HG03521 (cell line): ENCODE results near the gene FXYD1.

Source experiments
- ATAC-seq: cut with Tn5 transposase; IDR thresholded peaks from one replicate; pipeline ENCODE4 v1.9.1; 2021; ENCODE audit warnings: mild to moderate bottlenecking, moderate library complexity; ENCODE audit not compliant: unreplicated experiment

FXYD1 gene

DNA sequence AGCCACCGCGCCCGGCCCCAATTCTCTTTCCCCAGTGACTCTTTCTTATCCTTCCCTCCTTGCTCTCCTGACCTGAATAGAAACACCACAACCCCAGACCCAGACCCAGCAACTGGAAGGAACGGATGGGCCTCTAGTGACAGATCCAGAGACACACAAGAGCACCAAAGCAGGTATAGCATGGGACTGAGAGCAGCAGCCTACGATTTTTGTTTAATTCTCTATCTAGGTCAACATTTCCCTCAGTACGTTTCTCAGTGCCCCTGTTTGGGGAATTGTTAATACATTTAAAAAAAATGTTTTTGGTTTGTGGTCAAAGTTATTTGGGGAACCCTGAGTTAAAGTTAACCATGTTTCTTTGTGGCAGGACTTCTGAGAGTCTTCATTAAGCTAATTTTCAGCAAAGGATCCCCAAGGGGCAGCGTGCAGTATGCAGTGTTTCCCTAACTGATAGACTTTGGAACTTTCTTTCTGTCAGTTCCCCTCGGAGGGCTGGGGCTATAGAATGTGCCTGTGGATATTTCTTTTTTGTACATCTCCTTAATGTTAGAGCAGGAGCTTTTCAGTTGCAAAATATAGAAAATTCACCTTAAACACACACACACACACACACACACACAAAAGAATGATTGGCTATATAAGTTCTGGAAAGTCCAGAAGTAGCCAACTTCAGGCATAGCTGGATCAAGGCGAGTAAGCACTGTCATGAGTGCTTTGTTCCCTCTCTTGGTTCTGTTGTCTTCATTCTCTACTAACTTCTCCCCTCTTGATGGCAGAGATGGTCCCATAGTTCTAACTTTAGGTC is 22.2 kb downstream of the FXYD1 start:
- no peak for ATAC-seq

DNA sequence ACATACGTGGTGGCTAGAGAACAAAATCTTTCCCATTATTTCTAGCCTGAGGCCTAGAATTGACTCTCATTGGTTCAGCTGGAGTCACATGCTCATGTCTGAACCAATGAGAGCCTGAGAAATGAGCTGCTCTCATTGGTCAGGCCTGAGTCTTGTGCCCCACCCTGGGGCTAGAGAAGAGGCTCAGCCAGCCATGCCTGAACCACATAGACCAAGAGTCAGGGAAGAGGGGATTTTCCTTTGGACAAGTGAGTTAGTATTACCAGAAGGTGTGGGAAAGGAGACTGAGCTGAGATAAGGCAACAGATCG is 22.8 kb downstream of the FXYD1 start:
- no peak for ATAC-seq

DNA sequence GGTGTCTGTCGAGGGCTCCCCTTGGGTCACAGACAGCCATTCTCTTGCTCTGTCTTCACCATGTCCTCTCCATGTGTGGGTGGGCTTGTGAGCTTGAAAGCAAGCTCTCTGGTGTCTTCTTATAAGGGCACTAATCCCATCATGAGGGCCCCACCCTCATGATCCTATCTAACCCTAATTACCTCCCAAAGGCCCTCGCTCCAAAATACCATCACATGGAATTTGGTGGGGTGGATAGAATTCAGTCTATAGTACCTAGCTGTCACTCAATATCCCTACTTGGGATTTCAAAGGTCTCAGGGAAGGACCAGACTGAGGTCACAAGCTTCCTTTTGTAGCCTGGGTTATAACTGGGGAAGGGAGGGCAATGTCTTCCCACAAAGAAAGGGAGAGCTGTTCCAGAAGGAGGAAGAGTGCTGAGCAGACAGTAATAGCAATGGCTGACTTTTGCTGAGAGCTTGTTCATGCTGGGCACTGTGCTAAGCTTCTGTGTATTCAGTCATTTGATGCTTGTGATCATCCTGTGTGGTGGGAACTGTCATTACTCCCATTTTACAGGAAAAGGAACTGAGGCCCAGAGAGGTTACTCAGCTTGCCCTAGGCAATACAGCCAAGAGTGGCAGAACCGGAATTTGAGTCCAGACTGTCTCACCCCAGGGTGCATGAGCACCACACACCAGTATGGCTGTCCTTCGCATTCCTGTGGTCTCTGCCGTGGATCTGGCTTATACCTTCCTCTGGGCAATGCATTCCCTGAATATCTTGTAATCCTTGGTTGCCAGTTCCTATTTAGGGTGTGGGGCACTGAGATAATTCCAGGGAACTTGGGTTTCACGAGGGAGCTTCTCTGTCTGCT is 24.1 kb downstream of the FXYD1 start:
- ATAC-seq, result no peak

DNA sequence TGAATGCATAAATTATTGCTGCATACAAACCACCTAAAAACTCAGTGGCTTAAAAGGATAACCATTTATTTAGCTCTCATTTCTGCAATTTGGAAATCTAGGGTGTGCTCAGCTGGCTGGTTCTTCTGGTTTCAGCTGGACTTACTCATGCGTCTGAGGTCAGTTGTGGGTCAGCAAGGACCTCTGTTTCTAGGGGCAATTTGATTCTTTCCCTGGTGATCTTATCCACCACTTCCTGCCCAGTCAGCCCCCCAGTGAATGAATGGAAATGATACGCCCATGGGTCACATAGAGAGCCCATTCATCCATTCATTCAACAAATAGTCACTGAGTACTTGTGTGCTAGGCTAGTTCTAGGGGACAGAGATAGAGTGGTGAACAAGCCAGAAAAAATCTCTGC is 25.8 kb downstream of the FXYD1 start:
- ATAC-seq, result no peak

DNA sequence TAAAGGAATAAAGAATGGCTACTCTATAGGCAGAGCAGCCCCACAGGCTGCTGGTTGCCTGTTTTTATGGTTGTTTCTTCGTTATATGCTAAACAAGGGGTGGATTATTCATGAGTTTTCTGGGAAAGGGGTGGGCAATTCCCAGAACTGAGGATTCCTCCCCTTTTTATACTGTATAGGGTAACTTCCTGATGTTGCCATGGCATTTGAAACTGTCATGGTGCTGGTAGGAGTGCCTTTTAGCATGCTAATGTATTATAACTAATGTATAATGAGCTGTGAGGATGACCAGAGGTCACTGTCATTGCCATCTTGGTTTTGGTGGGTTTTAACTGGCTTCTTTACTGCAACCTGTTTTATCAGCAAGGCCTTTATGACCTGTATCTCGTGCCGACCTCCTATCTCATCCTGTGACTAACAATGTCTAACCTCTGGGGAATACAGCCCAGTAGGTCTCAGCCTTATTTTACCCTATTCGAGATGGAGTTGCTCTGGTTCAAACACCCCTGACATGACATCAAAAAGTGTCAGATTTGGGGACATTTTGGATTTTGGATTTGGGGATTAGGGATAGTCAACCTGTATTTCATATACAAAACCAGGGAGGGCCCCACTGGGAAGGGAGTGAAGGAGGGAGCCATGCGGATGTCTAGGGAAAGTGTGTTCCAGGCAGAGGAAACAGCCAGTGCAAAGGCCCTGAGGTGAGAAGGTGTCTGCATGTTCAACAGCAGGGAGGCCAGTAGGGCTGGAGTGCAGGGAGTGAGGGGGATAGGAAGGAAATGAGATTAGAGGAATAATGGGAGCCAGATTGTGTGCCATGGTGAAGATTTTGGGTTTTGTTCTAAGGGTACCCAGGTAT is 26.8 kb downstream of the FXYD1 start:
- ATAC-seq, result no peak

DNA sequence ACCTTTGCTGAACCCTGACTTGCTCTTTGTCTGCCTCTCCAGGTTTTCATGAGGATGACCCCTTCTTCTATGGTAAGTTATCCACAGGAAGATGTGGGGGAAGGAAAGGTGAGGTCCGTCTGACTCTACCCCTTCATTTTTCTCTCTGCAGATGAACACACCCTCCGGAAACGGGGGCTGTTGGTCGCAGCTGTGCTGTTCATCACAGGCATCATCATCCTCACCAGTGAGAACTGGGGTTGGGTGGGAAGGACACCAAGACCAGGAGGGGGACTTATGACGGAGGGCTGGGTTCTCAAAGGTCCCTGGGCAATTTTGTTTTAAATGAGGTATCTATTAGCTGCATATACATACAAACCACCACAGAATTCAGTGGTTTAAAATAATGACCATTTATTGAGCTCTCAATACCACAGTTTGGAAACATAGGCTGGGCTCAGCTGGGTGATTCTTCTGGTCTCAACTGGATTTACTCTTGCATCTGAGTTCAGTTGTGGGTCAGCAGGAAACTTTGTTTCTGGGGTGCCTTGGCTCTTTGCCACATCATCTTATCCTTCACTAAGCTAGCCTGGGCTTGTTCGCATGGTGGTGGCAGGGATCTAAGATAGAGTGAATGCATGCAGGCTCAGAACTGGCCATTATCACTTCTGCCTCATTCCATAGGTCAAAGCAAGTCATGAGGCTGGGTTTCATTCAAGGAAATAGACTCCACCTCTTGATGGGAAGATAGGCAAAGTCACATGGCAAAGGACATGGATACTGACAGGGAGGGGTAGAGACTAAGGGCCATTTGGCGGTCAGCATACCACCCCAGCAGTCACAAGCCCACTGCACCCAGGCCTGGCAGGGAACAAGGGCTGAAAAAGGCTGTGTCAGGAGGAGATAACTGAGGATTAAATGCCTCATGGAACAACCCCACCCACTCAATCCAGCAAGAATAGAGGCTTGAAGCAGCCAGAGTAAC is 27.8 kb downstream of the FXYD1 start:
- ATAC-seq, result no peak

DNA sequence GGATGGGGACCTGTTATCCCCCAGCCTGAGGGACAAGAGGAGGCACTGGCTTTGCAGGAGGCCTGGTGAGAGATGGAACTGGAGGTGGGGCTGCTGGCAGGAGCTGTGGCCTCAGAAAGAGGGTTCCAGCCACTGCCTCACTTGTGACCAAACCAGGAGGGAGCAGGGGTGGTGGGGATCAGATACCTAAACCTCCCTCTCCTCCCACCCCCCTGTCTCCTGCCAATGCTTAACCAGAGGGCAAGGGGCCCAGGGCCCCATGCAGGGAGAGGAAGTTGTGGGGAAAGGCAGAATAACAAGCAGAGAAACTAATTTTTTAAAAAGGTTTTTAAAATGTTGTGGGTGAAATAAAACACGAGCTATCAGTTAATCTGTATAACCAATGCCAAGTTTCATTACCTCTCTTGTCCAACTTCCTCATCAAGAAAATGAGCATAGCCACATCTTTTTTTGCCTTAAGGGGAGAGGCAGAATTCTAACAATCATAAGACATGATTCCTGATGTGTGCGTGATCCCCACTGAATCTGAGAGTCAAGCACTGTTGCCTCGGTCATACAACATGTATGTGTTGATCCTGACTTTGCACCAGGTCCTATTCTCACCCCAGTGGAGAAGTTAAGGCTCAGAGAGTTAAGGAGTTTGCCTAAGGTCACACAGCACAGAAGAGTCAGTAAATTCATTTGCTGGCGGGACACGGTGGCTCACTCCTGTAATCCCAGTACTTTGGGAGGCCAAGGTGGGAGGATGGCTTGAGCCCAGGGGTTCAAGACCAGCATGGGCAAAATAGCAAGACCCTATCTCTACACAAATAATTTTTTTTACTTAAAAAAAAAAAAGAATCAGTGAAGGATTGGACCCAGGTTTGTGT is 28.9 kb downstream of the FXYD1 start:
- no peak for ATAC-seq

DNA sequence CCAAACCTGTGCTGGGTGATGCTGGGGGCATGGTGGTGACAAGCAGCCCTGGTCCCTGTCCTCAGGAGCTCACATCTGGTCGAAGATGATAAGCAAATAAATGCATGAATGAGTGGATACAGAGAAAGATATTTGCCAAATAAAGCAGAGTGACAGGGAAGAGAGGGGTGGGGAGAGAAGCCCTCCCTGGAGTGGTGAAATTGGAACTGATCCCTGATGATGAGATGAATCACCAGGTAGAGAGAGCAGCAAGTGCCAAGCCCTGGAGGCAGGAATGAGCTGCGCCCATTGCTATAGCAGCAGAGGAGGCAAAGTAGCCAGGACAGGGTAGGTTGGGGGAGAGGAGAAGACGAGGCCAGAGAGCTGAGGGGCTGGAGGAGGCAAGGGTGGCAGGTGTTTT is 29.6 kb downstream of the FXYD1 start:
- no peak for ATAC-seq

DNA sequence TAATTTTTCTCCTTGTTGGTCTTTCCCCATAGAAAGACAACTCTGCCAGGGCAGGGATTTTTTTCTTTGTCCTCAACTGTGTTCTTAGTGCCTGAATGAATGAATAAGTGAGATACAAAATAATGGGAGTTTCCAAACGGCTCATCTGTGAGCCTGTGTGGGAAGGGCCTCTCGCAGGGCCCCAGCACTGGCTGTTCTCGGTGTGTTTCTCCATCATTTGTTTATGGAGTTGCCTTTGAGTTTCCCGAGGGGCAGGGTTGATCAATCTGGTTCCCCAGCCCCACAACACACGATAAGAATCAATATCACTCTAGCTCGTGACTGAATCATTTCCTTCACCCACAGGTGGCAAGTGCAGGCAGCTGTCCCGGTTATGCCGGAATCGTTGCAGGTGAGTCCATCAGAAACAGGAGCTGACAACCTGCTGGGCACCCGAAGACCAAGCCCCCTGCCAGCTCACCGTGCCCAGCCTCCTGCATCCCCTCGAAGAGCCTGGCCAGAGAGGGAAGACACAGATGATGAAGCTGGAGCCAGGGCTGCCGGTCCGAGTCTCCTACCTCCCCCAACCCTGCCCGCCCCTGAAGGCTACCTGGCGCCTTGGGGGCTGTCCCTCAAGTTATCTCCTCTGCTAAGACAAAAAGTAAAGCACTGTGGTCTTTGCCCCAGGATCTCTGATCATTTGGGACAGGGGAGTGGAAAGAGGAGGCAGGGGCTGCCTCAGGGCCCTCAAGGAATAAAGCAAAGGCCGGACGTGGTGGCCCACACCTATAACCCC is 30.8 kb downstream of the FXYD1 start:
- no peak for ATAC-seq

DNA sequence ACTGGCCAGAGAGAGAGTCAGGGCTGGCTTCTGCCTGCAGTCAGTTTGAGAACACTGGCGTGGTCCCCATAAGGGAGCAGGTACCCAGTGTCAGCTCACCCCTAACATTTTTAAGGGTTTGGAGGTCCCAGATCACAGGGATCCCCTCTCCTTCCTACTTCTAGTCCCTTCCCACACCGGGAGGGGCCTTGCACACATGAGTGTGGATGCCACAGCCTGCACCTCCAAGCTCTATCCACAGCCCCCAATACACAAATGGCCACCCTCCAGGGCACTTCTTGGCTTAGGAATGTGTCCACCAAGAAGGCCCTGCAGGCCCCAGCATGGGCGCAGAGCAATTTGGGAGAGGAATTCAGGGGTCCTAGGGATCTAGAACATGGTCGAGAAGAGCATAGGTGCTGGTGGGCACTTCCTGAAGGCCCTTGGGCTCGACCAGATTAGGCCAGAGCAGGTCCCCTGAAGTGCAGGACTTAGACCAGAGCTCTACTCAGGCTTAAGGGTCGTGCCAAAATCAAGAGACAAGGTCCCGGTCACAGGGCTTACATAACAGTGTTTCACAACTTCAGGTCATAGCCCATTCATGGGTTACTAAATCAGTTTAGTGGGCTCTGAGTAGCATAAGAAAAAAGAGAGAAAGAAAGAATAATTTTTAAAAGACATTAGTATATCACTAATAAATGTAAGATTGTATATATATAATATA is 31.9 kb downstream of the FXYD1 start:
- no peak for ATAC-seq

DNA sequence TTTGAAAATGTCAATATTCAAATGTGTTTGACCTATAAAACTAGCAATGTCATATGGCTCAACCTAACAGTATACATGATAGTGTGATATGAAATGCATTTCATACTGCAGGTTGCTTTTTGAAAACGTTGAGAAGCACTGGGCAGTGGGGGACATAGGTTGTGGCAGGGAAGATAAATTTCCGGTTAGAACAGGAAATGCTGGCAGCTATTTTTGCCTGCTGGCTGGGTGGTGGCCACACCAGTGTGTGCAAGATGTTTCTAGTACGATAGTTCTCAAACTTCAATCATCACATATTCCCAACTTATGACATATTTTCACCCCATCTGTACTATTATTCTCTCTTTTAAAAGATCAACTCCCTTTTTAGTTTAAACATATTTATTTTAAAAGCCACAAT is 33.1 kb downstream of the FXYD1 start:
- ATAC-seq, result no peak

DNA sequence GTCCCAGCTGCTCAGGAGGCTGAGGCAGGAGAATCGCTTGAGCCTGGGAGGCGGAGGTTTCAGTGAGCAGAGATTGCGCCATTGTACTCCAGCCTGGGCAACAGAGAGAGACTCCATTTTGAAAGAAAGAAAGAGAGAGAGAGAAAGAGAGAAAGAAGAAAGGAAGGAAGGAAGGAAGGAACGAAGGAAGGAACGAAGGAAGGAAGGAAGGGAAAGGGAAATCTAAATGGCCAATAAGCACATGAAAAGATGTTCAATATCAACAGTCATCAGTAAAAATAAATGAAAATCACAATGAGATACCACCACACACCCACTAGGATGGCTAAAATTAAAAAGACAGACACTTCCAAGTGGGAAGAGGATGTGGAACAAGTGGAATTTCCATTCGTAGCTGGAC is 35.6 kb downstream of the FXYD1 start:
- ATAC-seq, result no peak

DNA sequence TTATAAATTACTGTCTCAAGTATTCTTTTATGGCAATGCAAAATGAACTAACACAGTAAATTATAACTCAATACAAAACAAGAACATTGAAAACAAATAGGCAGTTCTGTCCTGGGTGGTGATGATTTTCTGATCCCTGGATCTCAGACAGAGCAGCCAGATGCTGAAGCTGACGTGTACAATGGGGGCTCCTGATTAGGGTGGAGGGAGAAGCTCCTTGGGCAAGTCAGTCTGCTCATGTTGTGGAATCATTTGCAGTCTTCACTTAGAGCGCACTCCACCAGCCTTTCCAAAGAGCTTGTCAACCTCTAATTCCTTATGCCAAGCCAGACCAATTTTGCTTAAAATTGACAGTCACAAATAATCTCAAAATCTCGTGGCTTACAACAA is 37.6 kb downstream of the FXYD1 start:
- no peak for ATAC-seq

DNA sequence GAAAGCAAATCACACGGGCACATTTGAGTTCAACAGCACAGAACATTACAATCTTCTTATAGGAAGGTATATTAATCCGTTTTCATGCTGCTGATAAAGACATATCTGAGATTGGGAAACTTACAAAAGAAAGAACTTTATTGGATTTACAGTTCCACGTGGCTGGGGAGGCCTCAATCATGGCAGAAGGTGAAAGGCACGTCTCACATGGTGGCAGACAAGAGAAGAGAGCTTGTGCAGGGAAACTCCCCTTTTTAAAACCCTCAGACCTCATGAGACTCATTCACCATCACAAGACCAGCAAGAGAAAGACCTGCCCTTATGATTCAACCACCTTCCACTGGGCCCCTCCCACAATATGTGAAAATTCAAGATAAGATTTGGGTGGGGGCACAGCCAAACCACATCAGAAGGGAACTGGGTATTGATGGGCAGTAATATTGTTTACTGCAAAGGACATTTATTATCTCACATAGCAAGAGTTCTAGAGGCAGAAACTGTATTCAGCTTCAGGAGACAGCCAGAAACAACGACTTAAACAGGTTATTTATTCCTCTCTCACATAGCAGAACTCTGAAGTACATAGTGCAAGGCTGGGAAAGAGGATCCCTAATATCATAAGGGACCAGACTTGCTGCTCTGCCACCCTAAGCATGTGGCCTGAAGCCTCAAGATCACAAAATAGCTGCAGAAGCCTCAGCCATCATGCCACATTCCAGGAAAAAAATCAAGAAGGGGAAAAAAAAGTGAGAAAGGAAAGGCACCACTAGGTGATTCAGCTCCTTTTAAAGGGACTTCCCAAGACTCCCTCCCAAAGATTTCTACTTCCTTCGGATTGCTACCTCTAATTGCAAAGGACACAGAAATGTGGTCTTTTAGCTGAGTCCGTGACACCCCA is 39.0 kb downstream of the FXYD1 start:
- ATAC-seq, result no peak

DNA sequence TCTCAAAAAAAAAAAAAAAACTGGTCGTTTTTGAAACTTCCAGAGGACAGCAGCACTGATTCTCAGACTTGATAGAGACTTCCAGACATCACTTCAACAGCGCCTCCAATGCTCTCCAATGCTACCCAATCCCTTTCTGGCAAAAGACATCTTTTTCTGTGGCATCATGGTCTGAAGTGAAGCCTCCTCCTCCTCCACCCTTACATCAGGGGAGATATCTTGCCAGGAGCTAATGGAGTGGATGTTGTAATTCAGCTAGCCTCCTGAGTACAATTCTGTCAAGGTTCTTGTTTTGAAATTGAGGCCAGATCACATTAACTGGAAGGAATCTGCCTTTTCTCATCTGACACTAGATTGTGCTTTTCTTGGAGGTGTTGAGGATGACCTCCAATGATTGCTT is 40.1 kb downstream of the FXYD1 start:
- ATAC-seq, result no peak

DNA sequence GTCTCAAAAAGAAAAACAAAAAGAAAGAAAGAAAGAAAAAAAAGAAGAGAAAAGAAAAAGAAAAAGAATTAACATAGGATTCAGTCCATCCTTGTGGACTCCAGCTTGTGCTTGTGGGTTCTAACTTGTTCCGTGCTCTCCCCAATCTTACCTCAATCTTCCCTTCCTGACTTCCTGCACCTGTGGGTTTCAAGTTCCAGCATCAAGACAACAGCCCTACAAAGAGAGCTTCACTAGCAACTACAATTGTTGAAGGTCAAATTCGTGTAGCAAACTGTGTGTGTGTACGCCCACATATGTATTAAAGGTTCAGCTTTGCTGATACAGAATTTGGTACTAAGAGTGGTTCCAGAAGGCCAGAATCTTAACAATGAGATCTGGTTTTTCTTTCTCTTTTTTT is 41.2 kb downstream of the FXYD1 start:
- no peak for ATAC-seq

DNA sequence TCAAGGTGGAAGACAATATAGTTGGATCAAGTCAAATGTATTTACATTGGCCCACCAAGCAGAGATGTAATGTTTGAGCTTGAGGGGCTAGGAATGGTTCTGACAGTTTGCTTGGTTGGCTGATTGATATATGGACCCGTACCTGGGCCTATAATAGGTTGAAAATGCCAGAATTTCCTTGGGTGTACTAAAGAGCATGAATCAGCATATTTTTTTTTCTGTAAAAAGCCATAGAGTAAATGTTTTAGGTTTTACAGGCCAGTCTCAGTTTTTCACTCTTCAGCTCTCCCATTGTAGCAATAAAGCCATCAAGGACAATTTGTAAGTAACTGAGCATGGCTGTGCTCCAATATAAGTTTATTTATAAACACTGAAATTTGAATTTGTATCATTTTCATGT is 42.8 kb downstream of the FXYD1 start:
- ATAC-seq, result no peak
